ENCODE measurements around the gene SYNDIG1.

DNA sequence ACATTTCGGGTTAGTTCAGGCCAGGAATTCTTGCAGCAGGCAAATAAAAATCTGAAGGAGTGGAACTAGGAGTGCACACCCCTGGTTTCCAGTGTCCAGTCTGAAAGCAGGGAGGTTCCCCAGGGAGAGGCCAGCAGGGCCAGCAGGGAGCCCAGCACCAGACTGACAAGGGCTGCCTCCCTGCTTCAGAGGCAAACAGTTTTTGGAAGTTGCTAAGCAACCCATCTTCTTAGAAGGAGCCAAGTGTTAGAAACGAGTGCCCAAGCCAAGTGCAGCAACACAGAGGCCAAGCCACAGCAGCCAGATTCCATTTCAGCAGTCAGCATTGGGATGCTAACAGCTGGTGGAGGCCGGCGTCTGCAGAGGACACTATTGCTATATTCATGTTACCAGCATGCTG, 179.1 kb downstream of the SYNDIG1 start:
- TF ChIP-seq, protein P1, sequence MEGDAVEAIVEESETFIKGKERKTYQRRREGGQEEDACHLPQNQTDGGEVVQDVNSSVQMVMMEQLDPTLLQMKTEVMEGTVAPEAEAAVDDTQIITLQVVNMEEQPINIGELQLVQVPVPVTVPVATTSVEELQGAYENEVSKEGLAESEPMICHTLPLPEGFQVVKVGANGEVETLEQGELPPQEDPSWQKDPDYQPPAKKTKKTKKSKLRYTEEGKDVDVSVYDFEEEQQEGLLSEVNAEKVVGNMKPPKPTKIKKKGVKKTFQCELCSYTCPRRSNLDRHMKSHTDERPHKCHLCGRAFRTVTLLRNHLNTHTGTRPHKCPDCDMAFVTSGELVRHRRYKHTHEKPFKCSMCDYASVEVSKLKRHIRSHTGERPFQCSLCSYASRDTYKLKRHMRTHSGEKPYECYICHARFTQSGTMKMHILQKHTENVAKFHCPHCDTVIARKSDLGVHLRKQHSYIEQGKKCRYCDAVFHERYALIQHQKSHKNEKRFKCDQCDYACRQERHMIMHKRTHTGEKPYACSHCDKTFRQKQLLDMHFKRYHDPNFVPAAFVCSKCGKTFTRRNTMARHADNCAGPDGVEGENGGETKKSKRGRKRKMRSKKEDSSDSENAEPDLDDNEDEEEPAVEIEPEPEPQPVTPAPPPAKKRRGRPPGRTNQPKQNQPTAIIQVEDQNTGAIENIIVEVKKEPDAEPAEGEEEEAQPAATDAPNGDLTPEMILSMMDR (IDR thresholded peaks at IDR 0.05) = no peak
- TF ChIP-seq POLR2A (IDR thresholded peaks at IDR 0.05) = no peak

All from transverse colon (tissue), 3 donors.